ENCODE results near the gene AKR1C2.

GRCh38 chr10:5030989-5031388, 27.3 kb upstream of the AKR1C2 start:
- TF ChIP-seq CTCF (conservative IDR thresholded peaks at IDR 0.05) (no peak), EZH2 (IDR thresholded peaks at IDR 0.05; ENCODE audit: low read depth) (no peak)
